Measurements from ENCODE around the gene AGAP1.

GRCh38 chr2:235649418-235649817 is 155.6 kb downstream of the AGAP1 start:
- TF ChIP-seq CTCF (IDR thresholded peaks at IDR 0.05) (no peak), POLR2A (IDR thresholded peaks at IDR 0.05) (no peak), POLR2AphosphoS5 (IDR thresholded peaks at IDR 0.05; ENCODE audit: insufficient read depth in 1 of 2, low read depth in 1 of 2) (no peak)

All from vagina (tissue), 2 donors.